Measurements from ENCODE around the gene RPTOR. TPM values are rescaled to one million over a fixed set of nuclear protein-coding genes. Genes with fewer than 3 reads are reported as not detected.

Gene RPTOR
- total and polyA plus RNA-seq, 4 donors = 12.4 to 46.1 (median 29.7) TPM

DNA sequence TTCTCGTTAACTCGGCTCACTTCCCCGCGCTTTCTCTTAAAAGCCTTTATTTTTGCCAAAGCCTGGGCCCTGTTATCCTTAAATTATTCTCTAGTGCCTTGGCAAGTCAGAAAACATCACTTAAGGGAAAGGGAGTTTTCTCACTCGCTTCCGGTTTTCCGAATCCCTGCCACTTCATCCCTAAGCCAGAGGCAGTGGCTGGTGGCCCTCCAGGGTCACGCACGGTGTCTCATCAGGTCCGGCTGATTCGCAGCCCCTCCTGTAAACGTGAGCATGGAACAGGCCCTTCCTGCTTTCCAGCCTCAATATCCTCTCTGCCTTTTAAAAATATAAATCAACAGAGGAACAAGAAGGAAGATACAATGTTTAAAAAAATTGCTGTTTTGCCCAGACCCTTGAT is 304.5 kb downstream of the RPTOR start:
- H3K4me1 ChIP-seq (ENCODE audit: control insufficient read depth in 5 of 5, insufficient read depth in 5 of 5, low read length in 5 of 5) = peaks cover 0 to 11% (median 0%) of the 10 kb centered on the region in 5 donors
- 95 to 96% methylated on average over 12 of the region's 12 CpGs for WGBS, 2 donors
- no peaks in the 10 kb centered on the region for H3K9me3 ChIP-seq (ENCODE audit: control insufficient read depth in 4 of 4, insufficient read depth in 3 of 4, low read length in 3 of 4)
- no peak overlapping the region for H3K9ac ChIP-seq (ENCODE audit: insufficient read depth in 1 of 2, low read length in 2 of 2)
- TF ChIP-seq, protein P1, sequence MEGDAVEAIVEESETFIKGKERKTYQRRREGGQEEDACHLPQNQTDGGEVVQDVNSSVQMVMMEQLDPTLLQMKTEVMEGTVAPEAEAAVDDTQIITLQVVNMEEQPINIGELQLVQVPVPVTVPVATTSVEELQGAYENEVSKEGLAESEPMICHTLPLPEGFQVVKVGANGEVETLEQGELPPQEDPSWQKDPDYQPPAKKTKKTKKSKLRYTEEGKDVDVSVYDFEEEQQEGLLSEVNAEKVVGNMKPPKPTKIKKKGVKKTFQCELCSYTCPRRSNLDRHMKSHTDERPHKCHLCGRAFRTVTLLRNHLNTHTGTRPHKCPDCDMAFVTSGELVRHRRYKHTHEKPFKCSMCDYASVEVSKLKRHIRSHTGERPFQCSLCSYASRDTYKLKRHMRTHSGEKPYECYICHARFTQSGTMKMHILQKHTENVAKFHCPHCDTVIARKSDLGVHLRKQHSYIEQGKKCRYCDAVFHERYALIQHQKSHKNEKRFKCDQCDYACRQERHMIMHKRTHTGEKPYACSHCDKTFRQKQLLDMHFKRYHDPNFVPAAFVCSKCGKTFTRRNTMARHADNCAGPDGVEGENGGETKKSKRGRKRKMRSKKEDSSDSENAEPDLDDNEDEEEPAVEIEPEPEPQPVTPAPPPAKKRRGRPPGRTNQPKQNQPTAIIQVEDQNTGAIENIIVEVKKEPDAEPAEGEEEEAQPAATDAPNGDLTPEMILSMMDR (IDR thresholded peaks at IDR 0.05; ENCODE audit: control extremely low read depth, extremely low read depth) = no peak
- peaks cover 0 to 24% (median 11%) of the 10 kb centered on the region in 4 donors for H3K36me3 ChIP-seq (ENCODE audit: control insufficient read depth in 4 of 4, insufficient read depth in 4 of 4, low read length in 4 of 4)
- H3K27ac ChIP-seq (ENCODE audit: low read depth in 1 of 2, low read length in 1 of 2) = no peak overlapping the region
- ATAC-seq (ENCODE audit: insufficient read depth, low FRiP score) = no peak
- H3K4me3 ChIP-seq = no peak overlapping the region
- H3K27me3 ChIP-seq (ENCODE audit: control insufficient read depth in 3 of 3, insufficient read depth in 3 of 3, low read length in 2 of 3) = no peaks in the 10 kb centered on the region
- no peak for DNase-seq

DNA sequence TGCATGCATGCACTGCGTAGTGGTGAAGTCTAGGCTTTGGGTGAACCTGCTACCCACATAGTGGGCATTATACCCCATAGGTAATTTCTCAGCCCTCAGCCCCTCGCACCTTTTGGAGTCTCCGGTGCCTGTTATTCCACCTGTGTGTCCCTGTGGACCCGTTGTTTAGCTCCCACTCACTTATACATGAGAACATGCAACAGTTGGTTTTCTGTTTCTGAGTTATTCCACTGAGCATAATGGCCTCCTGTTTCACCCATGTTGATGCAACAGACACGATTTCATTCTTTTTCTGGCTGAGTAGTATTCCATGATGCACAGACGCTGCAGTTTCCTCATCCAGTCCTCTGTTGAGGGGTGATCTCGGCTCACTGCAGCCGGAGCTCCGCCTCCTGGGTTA is 305.5 kb downstream of the RPTOR start:
- Histone ChIP-seq H3K36me3 (ENCODE audit: control insufficient read depth in 4 of 4, insufficient read depth in 4 of 4, low read length in 4 of 4) (peaks cover 0 to 23% (median 11%) of the 10 kb centered on the region in 4 donors), H3K27me3 (ENCODE audit: control insufficient read depth in 3 of 3, insufficient read depth in 3 of 3, low read length in 2 of 3) (no peaks in the 10 kb centered on the region), H3K4me1 (ENCODE audit: control insufficient read depth in 5 of 5, insufficient read depth in 5 of 5, low read length in 5 of 5) (peaks cover 0 to 5% (median 0%) of the 10 kb centered on the region in 5 donors), H3K27ac (ENCODE audit: low read depth in 1 of 2, low read length in 1 of 2) (no peak overlapping the region), H3K4me3 (no peak overlapping the region), H3K9ac (ENCODE audit: insufficient read depth in 1 of 2, low read length in 2 of 2) (no peak overlapping the region), H3K9me3 (ENCODE audit: control insufficient read depth in 4 of 4, insufficient read depth in 3 of 4, low read length in 3 of 4) (no peaks in the 10 kb centered on the region)
- DNase-seq (no peak), ATAC-seq (ENCODE audit: insufficient read depth, low FRiP score) (no peak)
- 93 to 96% methylated on average over 9 of the region's 9 CpGs for WGBS, 2 donors
- TF ChIP-seq, protein P1 (IDR thresholded peaks at IDR 0.05; ENCODE audit: control extremely low read depth, extremely low read depth) = no peak

DNA sequence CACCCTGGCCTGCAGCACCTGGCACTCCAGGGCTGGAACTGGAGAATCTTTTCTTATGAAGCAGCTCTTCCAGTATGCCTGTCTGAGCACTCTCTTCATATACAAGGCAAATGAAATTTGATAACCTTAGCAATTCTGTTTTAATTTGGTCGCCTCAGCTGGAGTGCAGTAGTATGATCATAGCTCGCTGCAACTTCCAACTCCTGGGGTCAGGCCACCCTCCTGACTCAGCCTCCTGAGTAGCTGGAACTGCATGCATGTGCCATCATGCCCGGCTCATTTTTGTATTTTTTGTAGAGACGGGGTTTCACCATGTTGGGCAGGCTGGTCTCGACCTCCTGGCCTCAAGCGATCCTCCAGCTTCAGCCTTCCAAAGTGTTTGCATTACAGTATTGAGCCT is 306.2 kb downstream of the RPTOR start:
- peaks cover 0 to 4% (median 0%) of the 10 kb centered on the region in 5 donors for H3K4me1 ChIP-seq (ENCODE audit: control insufficient read depth in 5 of 5, insufficient read depth in 5 of 5, low read length in 5 of 5)
- H3K27ac ChIP-seq (ENCODE audit: low read depth in 1 of 2, low read length in 1 of 2) = no peak overlapping the region
- no peaks in the 10 kb centered on the region for H3K9me3 ChIP-seq (ENCODE audit: control insufficient read depth in 4 of 4, insufficient read depth in 3 of 4, low read length in 3 of 4)
- ATAC-seq (ENCODE audit: insufficient read depth, low FRiP score) (no peak), DNase-seq (no peak)
- TF ChIP-seq, protein P1 (IDR thresholded peaks at IDR 0.05; ENCODE audit: control extremely low read depth, extremely low read depth) = no peak
- WGBS, 2 donors = 78 to 89% methylated on average over 6 of the region's 6 CpGs
- H3K4me3 ChIP-seq = no peak overlapping the region
- peaks cover 0 to 29% (median 16%) of the 10 kb centered on the region in 4 donors for H3K36me3 ChIP-seq (ENCODE audit: control insufficient read depth in 4 of 4, insufficient read depth in 4 of 4, low read length in 4 of 4)
- no peak overlapping the region for H3K9ac ChIP-seq (ENCODE audit: insufficient read depth in 1 of 2, low read length in 2 of 2)
- H3K27me3 ChIP-seq (ENCODE audit: control insufficient read depth in 3 of 3, insufficient read depth in 3 of 3, low read length in 2 of 3) = no peaks in the 10 kb centered on the region

All from lung (tissue), 12 donors.